Neural progenitor cell (in vitro differentiated cells): ENCODE results near the gene TCF7L2. TPM values are rescaled to one million over a fixed set of nuclear protein-coding genes. Genes with fewer than 3 reads are reported as not detected.

Experiments used
- DNase-seq: peaks from one replicate; pipeline ENCODE4 v3.0.0-alpha.2; 2016; ENCODE audit warnings: low spot score
- H2AFZ ChIP-seq: fragments of 200-600 bp; sonication (generic); replicated peaks from 2 replicates; pipeline ENCODE4 v1.6.1; 2016; ENCODE audit warnings: antibody characterized with exemption
- H3F3A ChIP-seq: fragments of 200-600 bp; sonication (generic); 2 replicates; pipeline ENCODE4 v1.6.1; 2016; ENCODE audit warnings: antibody characterized with exemption, low read depth
- H3K27ac ChIP-seq: fragments of 200-600 bp; sonication (generic); 2 replicates; pipeline ENCODE4 v1.5.1; 2016; ENCODE audit warnings: mild to moderate bottlenecking
- H3K27me3 ChIP-seq: fragments of 200-600 bp; sonication (generic); 2 replicates; pipeline ENCODE4 v1.6.1; 2016; ENCODE audit warnings: mild to moderate bottlenecking, moderate library complexity
- H3K36me3 ChIP-seq: fragments of 200-600 bp; sonication (generic); 2 replicates; pipeline ENCODE4 v1.5.1; 2016
- H3K4me1 ChIP-seq: fragments of 200-600 bp; sonication (generic); 2 replicates; pipeline ENCODE4 v1.6.1; 2016; ENCODE audit warnings: mixed run types
- H3K4me2 ChIP-seq: fragments of 200-600 bp; sonication (generic); 2 replicates; pipeline ENCODE4 v1.6.1; 2016
- H3K4me3 ChIP-seq: fragments of 200-600 bp; sonication (generic); 2 replicates; pipeline ENCODE4 v1.5.1; 2016
- H3K79me2 ChIP-seq: fragments of 200-600 bp; sonication (generic); 2 replicates; pipeline ENCODE4 v1.6.1; 2016; ENCODE audit warnings: low read depth
- H3K9ac ChIP-seq: fragments of 200-600 bp; sonication (generic); 2 replicates; pipeline ENCODE4 v1.6.1; 2016
- H3K9me3 ChIP-seq: fragments of 200-600 bp; sonication (generic); 2 replicates; pipeline ENCODE4 v1.5.1; 2016; ENCODE audit warnings: low read depth
- H4K20me1 ChIP-seq: fragments of 200-600 bp; sonication (generic); 2 replicates; pipeline ENCODE4 v1.6.1; 2016; ENCODE audit warnings: low read depth
- H3K27ac Mint-ChIP-seq: 3 replicates; pipeline ENCODE4 v1.8.0; 2021; ENCODE audit warnings: mixed read lengths
- H3K27me3 Mint-ChIP-seq: 2 replicates; pipeline ENCODE4 v1.8.0; 2022; ENCODE audit warnings: low read depth, mild to moderate bottlenecking, inconsistent platforms, moderate library complexity, mixed read lengths; ENCODE audit not compliant: insufficient read depth
- H3K36me3 Mint-ChIP-seq: 3 replicates; pipeline ENCODE4 v1.8.0; 2021; ENCODE audit warnings: mixed read lengths
- H3K4me1 Mint-ChIP-seq: 3 replicates; pipeline ENCODE4 v1.8.0; 2021; ENCODE audit warnings: mixed read lengths
- H3K4me3 Mint-ChIP-seq: 3 replicates; pipeline ENCODE4 v1.8.0; 2021; ENCODE audit warnings: mild to moderate bottlenecking, moderate library complexity, mixed read lengths
- H3K9me3 Mint-ChIP-seq: 3 replicates; pipeline ENCODE4 v1.8.0; 2020; ENCODE audit warnings: mixed read lengths
- CTCF ChIP-seq: fragments of 200-600 bp; sonication (generic); IDR thresholded peaks from 2 replicates; pipeline ENCODE4 v1.5.1; 2017; ENCODE audit warnings: antibody characterized with exemption, mild to moderate bottlenecking
- EZH2 ChIP-seq: fragments of 200-600 bp; sonication (generic); IDR thresholded peaks from 2 replicates; pipeline ENCODE4 v1.6.1; 2017; ENCODE audit warnings: antibody characterized with exemption, mild to moderate bottlenecking, moderate library complexity
- EZH2phosphoT487 ChIP-seq: fragments of 200-600 bp; sonication (generic); IDR thresholded peaks from 2 replicates; pipeline ENCODE4 v1.6.1; 2017; ENCODE audit warnings: antibody characterized with exemption
- total RNA-seq: library from RNA; depleted of rRNA; stranded (reverse); fragments of >200 nt; gene quantifications from 2 replicates; pipeline ENCODE4 v1.2.3, GENCODE V29; 2015; ENCODE audit warnings: low replicate concordance

Gene TCF7L2
- total RNA-seq, 1 donor from 2014 or later: 12.3 TPM

- no peak for TF ChIP-seq EZH2
- no peak for TF ChIP-seq CTCF
- no peak for TF ChIP-seq EZH2phosphoT487
- peaks cover 50% of the 10 kb centered on the region for H3K4me1 Mint-ChIP-seq
- peaks cover 39% of the 10 kb centered on the region for H3K4me1 ChIP-seq
- no peak overlapping the region for H3K9ac ChIP-seq
- no peak overlapping the region for H3K4me3 ChIP-seq
- no peak for DNase-seq
- no peak overlapping the region for H3K4me2 ChIP-seq
- H4K20me1 ChIP-seq: peaks cover 100% of the 10 kb centered on the region
- H3K27ac Mint-ChIP-seq: no peak overlapping the region
- H3K9me3 Mint-ChIP-seq: no peaks in the 10 kb centered on the region
- peaks cover 2% of the 10 kb centered on the region for H3K27me3 Mint-ChIP-seq
- no peaks in the 10 kb centered on the region for H3K9me3 ChIP-seq
- peaks cover 54% of the 10 kb centered on the region for H3F3A ChIP-seq
- H3K4me3 Mint-ChIP-seq: no peak overlapping the region
- H2AFZ ChIP-seq: no peak overlapping the region
- no peaks in the 10 kb centered on the region for H3K36me3 ChIP-seq
- H3K36me3 Mint-ChIP-seq: peaks cover 8% of the 10 kb centered on the region
- H3K27me3 ChIP-seq: no peaks in the 10 kb centered on the region
- H3K79me2 ChIP-seq: peaks cover 98% of the 10 kb centered on the region
- no peak overlapping the region for H3K27ac ChIP-seq
Measured at GRCh38 chr10:113025487-113025886, 75.4 kb downstream of the TCF7L2 start.

- H3K4me3 Mint-ChIP-seq: no peak overlapping the region
- Histone ChIP-seq H3K9ac (no peak overlapping the region), H4K20me1 (peaks cover 100% of the 10 kb centered on the region), H2AFZ (no peak overlapping the region), H3K27ac (no peak overlapping the region), H3K4me3 (no peak overlapping the region), H3K9me3 (no peaks in the 10 kb centered on the region), H3K36me3 (no peaks in the 10 kb centered on the region), H3K4me1 (peaks cover 45% of the 10 kb centered on the region), H3K27me3 (no peaks in the 10 kb centered on the region), H3K79me2 (peaks cover 98% of the 10 kb centered on the region), H3F3A (peaks cover 60% of the 10 kb centered on the region), H3K4me2 (no peak overlapping the region)
- no peak for DNase-seq
- no peaks in the 10 kb centered on the region for H3K27me3 Mint-ChIP-seq
- peaks cover 12% of the 10 kb centered on the region for H3K36me3 Mint-ChIP-seq
- no peak overlapping the region for H3K27ac Mint-ChIP-seq
- no peaks in the 10 kb centered on the region for H3K9me3 Mint-ChIP-seq
- no peak for TF ChIP-seq EZH2phosphoT487
- TF ChIP-seq CTCF: no peak
- TF ChIP-seq EZH2: no peak
- peaks cover 41% of the 10 kb centered on the region for H3K4me1 Mint-ChIP-seq
Measured at GRCh38 chr10:113026679-113027078, 76.6 kb downstream of the TCF7L2 start.

DNA sequence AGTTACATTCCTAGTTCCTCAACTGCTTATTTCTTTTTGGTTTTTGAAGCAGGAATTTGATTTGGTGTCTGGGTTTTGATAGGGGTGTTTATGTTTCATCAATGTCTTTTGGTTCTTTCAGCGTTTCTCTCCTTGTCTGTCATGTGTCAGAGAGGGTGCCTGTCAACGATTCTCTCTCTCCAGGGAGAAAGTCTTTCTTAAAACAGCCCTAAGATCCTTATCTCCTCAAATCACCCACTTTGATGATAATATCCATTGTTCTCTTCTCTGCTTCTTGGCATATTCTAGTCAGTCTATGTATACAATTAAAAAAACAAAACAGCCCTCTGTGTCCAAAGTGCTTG, 77.2 kb downstream of the TCF7L2 start:
- H3K27ac Mint-ChIP-seq: no peak overlapping the region
- H3F3A ChIP-seq: peaks cover 65% of the 10 kb centered on the region
- H3K27ac ChIP-seq: peak overlapping the region; percentile 57
- H3K4me1 Mint-ChIP-seq: peaks cover 36% of the 10 kb centered on the region
- no peak overlapping the region for H3K9ac ChIP-seq
- no peak overlapping the region for H3K4me3 Mint-ChIP-seq
- no peaks in the 10 kb centered on the region for H3K27me3 Mint-ChIP-seq
- H2AFZ ChIP-seq: no peak overlapping the region
- H3K9me3 ChIP-seq: no peaks in the 10 kb centered on the region
- no peak for DNase-seq
- H3K4me2 ChIP-seq: peak overlapping the region; percentile 63
- H3K4me3 ChIP-seq: peak overlapping the region; percentile 11
- H3K9me3 Mint-ChIP-seq: no peaks in the 10 kb centered on the region
- no peaks in the 10 kb centered on the region for H3K36me3 ChIP-seq
- H3K36me3 Mint-ChIP-seq: peaks cover 13% of the 10 kb centered on the region
- peaks cover 47% of the 10 kb centered on the region for H3K4me1 ChIP-seq
- peaks cover 100% of the 10 kb centered on the region for H4K20me1 ChIP-seq
- TF ChIP-seq CTCF (no peak), EZH2 (no peak), EZH2phosphoT487 (no peak)
- peaks cover 98% of the 10 kb centered on the region for H3K79me2 ChIP-seq
- H3K27me3 ChIP-seq: no peaks in the 10 kb centered on the region
